LNCAP (cell line): ENCODE data around the gene ATP5PD.

Source experiments
- TF ChIP-seq, protein P1 (sequence below): fragments of 450-650 bp; IDR thresholded peaks from 2 replicates; pipeline ENCODE4 v1.5.1; 2017; ENCODE audit warnings: mild to moderate bottlenecking

ATP5PD gene

DNA sequence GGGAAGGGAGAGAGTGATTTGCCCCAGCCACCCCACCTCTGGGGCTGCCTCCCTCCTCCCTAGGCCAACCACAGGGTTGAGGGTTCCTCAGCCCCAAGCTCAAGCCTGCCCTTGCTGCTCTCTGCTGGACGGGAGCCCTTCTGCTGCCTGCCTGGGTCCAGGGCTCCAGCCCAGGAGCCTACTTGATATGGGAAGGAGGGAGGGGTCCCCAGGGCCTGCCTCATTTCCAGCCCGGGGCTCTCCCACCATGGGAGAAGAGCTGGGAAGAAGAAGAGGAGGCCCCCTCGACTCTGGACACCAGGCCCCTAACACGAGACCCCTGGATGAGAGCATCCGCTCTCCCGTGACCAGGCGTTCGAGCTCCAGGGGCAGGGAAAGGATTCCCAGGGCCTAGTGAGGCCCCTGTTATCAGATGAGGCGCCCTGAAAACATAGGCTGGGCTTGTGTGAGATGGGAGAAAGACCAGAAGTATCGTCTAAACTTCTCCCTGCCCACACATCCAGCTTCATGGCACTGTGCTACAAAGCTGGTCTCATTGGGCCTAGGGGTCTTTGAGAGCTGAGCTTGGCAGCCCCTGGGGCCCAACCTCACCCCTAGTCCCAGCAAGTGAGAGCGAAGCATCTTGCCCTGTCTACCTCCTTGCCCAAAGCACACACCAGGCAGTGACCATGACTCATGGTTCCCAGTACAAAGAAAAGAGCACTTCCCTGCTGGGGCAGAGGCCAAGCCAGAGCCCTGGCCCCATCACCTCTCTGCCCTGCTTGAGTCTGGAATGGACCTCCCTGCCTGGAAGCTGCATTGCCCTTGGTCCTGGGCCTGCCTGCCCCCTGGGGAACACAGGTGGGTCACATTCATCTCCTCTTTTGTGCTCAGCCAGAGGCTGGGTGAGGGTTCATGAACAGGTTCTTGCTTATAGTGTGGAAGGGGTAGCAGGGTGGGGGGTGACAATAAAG lies 42.0 kb upstream of the ATP5PD start:
- TF ChIP-seq, protein P1, sequence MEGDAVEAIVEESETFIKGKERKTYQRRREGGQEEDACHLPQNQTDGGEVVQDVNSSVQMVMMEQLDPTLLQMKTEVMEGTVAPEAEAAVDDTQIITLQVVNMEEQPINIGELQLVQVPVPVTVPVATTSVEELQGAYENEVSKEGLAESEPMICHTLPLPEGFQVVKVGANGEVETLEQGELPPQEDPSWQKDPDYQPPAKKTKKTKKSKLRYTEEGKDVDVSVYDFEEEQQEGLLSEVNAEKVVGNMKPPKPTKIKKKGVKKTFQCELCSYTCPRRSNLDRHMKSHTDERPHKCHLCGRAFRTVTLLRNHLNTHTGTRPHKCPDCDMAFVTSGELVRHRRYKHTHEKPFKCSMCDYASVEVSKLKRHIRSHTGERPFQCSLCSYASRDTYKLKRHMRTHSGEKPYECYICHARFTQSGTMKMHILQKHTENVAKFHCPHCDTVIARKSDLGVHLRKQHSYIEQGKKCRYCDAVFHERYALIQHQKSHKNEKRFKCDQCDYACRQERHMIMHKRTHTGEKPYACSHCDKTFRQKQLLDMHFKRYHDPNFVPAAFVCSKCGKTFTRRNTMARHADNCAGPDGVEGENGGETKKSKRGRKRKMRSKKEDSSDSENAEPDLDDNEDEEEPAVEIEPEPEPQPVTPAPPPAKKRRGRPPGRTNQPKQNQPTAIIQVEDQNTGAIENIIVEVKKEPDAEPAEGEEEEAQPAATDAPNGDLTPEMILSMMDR, result no peak

DNA sequence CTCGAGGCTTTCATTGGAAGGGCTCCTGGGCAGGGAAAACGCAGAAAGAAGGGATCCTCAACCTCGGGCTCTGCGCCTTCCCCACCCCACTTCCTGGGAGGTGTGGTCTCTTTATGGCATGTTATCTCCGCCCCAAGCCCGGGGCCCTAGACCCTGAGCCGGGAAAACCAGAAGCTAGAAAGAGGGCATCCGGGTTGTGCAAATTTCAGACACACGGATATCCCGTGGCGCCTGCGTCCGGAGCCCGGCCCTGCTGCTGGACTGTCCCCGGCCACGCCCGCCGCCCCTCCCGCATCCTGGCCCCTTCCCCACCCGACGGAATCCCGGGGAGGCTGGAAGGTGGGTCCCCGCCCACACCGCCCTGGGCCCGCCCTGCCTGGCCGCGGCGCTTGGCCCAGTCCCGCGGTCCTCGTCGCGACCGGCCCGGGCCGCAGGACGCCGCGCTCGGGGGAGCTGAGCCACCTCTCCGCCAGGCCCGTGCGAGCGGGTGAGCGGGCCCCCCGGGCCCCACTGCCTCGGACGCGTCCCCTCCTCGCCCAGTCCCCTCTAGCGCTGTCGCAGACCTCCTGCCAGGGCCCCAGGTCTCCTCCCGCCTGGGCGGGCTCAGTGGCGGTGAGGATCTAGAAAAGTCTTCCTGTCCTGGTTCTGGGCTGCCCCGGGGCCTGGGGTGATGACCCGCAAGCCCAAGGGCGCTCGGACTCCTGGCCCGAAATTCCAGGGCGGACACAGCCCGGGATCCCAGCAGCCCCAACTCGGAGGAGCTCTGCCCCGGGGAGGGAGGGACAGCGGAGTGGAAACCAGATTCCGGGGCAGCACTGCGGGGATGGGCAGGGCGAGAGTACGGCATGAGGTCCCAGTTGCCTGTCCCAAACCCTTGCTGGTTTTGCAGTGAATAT lies 41.0 kb upstream of the ATP5PD start, which contains the start of gene SLC16A5:
SLC16A5 (plus strand) TSS at position 397 of the 896 bp plus-strand sequence. CDS start 5,683 bp downstream, outside the sequence.
- TF ChIP-seq, protein P1, result no peak

DNA sequence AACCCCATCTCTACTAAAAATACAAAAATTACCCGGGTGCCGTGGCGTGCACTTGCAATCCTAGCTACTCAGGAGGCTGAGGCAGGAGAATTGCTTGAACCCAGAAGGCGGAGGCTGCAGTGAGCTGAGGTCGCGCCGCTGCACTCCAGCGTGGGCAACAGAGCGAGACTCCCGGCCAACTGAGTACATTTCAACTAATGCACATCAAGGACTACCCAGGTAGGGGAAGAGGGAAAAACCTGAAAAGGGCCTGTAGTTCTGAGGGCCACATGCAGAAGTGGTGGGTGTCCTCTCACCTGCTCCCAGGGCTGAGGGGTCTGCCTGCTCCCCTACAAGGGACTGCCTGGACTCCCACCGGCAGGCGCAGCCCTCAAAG lies 40.4 kb upstream of the ATP5PD start:
- TF ChIP-seq, protein P1, result no peak

DNA sequence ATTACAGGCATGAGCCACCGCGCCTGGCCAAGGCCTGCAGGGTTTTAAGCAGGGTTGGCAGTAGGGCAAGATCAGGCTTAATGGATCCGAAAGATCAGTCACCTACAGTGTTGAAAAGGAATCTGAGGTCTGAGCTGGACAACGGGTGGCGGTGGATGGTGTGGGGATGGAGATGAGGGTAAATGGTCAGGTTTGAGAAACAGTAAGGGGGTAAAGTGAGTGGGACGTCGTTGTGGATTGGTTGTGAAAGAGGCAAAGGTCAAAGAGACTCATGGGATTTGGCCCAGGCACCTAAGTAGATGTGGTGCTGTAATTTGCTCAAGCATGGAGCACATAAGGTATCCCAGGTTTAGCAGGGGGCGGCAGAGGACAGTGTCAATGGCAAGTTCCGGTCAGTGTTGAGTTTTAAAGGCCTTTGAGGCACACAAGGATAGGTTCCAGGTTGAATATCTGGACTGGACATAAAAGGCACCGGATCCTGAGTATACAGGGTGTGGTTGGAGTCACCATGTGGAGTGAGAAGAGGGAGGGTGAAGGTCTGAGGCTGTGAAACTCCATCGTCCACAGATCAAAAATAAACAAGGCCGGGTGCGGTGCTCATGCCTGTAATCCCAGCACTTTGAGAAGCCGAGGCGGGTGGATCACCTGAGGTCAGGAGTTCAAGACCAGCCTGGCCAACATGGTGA lies 39.9 kb upstream of the ATP5PD start:
- TF ChIP-seq, protein P1, result no peak

DNA sequence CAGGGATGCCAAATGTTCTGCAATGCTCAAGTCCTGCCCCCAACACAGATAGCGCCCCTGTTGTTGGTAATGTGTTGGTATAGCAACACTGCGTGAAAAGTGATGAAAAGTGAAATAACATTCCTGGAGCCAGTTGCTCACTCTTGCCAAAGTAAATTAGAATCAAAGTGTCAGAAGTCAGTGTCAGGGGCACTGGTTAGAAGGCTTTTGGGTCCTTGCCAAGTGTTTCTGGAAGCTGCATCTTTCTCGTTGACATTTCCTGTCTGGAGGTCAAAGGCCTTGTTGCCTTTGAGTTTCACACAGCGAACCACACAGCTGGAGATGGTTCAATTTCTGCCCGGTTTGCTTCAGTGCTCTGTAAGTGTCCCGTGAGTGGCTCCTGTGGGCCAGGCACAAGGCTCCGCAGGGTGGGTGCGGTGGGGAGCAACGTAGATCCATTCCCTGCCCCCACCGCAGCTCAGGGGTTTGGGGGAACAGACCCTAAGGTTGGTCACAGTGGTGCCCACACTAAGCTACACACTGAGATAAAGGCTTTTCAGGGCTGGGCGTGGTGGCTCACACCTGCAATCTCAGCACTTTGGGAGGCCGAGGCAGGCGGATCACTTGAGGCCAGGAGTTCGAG lies 37.4 kb upstream of the ATP5PD start:
- TF ChIP-seq, protein P1, result no peak

DNA sequence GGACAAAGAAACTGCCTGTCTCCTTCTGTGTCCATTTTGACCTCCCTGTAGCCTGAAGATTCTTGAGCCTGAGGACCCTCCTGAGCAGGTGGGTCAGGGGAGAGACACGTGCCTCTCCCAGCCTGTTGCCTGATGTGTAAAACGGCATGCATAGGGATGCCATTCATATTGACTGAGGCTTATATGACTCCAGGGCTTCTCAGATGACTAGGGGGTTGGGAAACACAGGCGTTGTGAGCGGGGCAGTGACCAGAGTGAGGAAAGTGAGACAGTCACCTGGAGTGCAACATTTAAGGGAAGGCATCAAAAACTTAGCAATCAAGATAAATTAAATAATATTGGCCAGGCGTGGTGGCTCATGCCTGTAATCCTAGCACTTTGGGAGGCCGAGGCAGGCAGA lies 35.9 kb upstream of the ATP5PD start:
- TF ChIP-seq, protein P1, result no peak
